Ovary (tissue), 3 donors: ENCODE results near the gene TYMS.

Experiments
- POLR2A ChIP-seq: fragments of 450-650 bp; IDR thresholded peaks from one replicate; pipeline ENCODE4 v1.6.1; 2017; ENCODE audit warnings: antibody characterized with exemption, mild to moderate bottlenecking, moderate library complexity
- TF ChIP-seq, protein P1 (sequence below), 3 donors: fragments of 450-650 bp in 2 of 3; fragments of 200-600 bp in 1 of 3; IDR thresholded peaks; one replicate each; pipeline versions ENCODE4 v1.5.1 to v1.8.0; 2016 to 2022; ENCODE audit warnings: antibody characterized with exemption in 3 of 3, mild to moderate bottlenecking in 1 of 3
- donor health status: DM: no; HTN: no; CAD: no.

DNA sequence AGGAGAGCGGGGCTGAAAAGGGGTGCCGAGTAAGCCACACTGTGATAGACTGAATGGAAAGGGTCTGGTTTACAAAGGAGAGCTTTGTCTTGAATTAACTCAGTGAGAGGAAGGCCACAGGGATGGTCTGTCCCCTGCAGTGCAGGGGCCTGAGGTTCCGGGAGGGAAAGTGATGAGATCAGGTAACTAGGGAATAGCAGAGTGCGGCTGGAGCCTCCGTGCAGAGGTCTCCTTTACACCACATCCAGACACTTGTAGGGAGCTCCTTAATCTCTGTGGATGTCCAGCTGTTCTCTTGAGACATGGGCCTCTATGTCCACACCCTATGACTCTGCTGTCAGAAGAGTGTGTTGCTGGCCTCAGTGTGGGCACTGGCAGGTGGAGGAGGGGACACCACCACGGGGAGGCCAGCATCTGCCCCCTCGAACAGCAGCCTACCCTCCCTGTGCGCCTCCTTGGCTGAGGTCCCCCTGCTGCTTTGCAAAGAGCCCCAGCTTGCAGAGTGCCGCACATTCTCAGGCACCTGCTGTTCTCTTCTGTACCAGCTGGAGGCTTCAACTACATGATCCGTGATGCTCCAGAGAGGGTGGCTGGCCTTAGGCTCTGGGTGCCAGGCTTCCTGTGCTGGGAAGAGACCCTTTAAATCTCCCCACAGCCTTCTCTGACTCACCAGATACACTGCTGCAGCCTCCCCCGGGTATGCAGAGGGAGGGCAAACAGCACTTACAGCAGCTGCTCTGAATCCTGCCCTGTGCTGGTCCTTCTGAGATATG lies 29.1 kb downstream of the TYMS start:
- no peak for TF ChIP-seq POLR2A
- TF ChIP-seq, protein P1, sequence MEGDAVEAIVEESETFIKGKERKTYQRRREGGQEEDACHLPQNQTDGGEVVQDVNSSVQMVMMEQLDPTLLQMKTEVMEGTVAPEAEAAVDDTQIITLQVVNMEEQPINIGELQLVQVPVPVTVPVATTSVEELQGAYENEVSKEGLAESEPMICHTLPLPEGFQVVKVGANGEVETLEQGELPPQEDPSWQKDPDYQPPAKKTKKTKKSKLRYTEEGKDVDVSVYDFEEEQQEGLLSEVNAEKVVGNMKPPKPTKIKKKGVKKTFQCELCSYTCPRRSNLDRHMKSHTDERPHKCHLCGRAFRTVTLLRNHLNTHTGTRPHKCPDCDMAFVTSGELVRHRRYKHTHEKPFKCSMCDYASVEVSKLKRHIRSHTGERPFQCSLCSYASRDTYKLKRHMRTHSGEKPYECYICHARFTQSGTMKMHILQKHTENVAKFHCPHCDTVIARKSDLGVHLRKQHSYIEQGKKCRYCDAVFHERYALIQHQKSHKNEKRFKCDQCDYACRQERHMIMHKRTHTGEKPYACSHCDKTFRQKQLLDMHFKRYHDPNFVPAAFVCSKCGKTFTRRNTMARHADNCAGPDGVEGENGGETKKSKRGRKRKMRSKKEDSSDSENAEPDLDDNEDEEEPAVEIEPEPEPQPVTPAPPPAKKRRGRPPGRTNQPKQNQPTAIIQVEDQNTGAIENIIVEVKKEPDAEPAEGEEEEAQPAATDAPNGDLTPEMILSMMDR (IDR thresholded peaks at IDR 0.05) = no peak
